B cell (primary cell): ENCODE measurements around the gene G0S2. TPM values are rescaled to one million over a fixed set of nuclear protein-coding genes. Genes with fewer than 3 reads are reported as not detected.

Experiments used
- ATAC-seq: fragments of 200-7000 bp; cut with Tn5 transposase; one replicate; pipeline ENCODE4 v1.10.0; 2021; ENCODE audit warnings: low read depth, mild to moderate bottlenecking, moderate number of reproducible peaks, moderate library complexity
- CTCF ChIA-PET: fragments of 350-600 bp; sonication (Branson Sonifier 250); formaldehyde crosslinking; loops from one replicate; lab custom pipeline; 2021; ENCODE audit warnings: antibody characterized with exemption, inconsistent platforms; lab: Charles Lee
- POLR2A ChIA-PET: fragments of 350-600 bp; sonication (Branson Sonifier 250); formaldehyde crosslinking; loops from one replicate; lab custom pipeline; 2021; ENCODE audit warnings: antibody characterized with exemption; lab: Charles Lee
- DNase-seq: peaks from one replicate; pipeline ENCODE4 v3.0.0; 2013
- H2AFZ ChIP-seq: 2 replicates; pipeline ENCODE4 v1.6.1; 2012; ENCODE audit warnings: mild to moderate bottlenecking, low read depth, low read length; ENCODE audit not compliant: insufficient read depth, poor library complexity, severe bottlenecking
- H3K27ac ChIP-seq, 2 donors: 1 replicate in 1 of 2; 2 replicates in 1 of 2; pipeline ENCODE4 v1.5.1; 2012 to 2013; ENCODE audit warnings: low read length in 2 of 2, mild to moderate bottlenecking in 2 of 2, moderate library complexity in 1 of 2
- H3K27me3 ChIP-seq, 4 experiments: fragments of 200-600 bp in 1 of 4; sonication (generic) in 1 of 4; replicated peaks in 1 of 4; 1 replicate in 2 of 4; 2 replicates in 2 of 4; pipeline versions ENCODE4 v1.6.1 to v1.7.0; 2013 to 2016; ENCODE audit warnings: low read length in 3 of 4, mild to moderate bottlenecking in 2 of 4, mixed read lengths in 1 of 4, moderate library complexity in 1 of 4; ENCODE audit not compliant: insufficient read depth in 4 of 4, control insufficient read depth in 3 of 4; ENCODE audit errors: control extremely low read depth in 1 of 4
- H3K36me3 ChIP-seq, 2 experiments: replicated peaks in 1 of 2; 1 replicate in 1 of 2; 2 replicates in 1 of 2; pipeline versions ENCODE4 v1.6.1 to v1.7.1; 2013; ENCODE audit warnings: low read length in 1 of 2; ENCODE audit not compliant: insufficient read depth in 2 of 2, control insufficient read depth in 1 of 2; ENCODE audit errors: control extremely low read depth in 1 of 2, extremely low read depth in 1 of 2
- H3K4me1 ChIP-seq, 2 donors: fragments of 200-600 bp in 1 of 2; sonication (generic) in 1 of 2; 1 replicate in 1 of 2; 2 replicates in 1 of 2; pipeline versions ENCODE4 v1.5.1 to v1.6.1; 2013 to 2017; ENCODE audit warnings: low read length in 2 of 2; ENCODE audit not compliant: control insufficient read depth in 2 of 2, insufficient read depth in 2 of 2
- H3K4me2 ChIP-seq: replicated peaks from 2 replicates; pipeline ENCODE3; 2012; ENCODE audit warnings: mild to moderate bottlenecking, low read depth, low read length; ENCODE audit not compliant: poor library complexity, severe bottlenecking
- H3K4me3 ChIP-seq, 5 experiments: fragments of 200-600 bp in 1 of 5; sonication (generic) in 1 of 5; 1 replicate in 3 of 5; 2 replicates in 2 of 5; pipeline versions ENCODE4 v1.5.1 to v1.7.0; 2011 to 2016; ENCODE audit warnings: low read length in 4 of 5, mild to moderate bottlenecking in 4 of 5, low read depth in 2 of 5, control low read depth in 1 of 5, moderate library complexity in 1 of 5; ENCODE audit not compliant: insufficient read depth in 1 of 5; ENCODE audit errors: control extremely low read depth in 1 of 5, extremely low read depth in 1 of 5
- H3K79me2 ChIP-seq: fragments of 200-600 bp; sonication (generic); one replicate; pipeline ENCODE4 v1.6.0; 2016; ENCODE audit warnings: low read length; ENCODE audit not compliant: control insufficient read depth, insufficient read depth
- H3K9ac ChIP-seq: fragments of 200-600 bp; sonication (generic); 2 replicates; pipeline ENCODE4 v1.6.1; 2017; ENCODE audit warnings: mild to moderate bottlenecking, low read length, moderate library complexity
- H3K9me3 ChIP-seq, 3 donors: one replicate each; pipeline versions ENCODE4 v1.6.1 to v1.7.1; 2013; ENCODE audit warnings: low read length in 2 of 3; ENCODE audit not compliant: control insufficient read depth in 2 of 3, insufficient read depth in 1 of 3; ENCODE audit errors: control extremely low read depth in 1 of 3
- H4K20me1 ChIP-seq: 2 replicates; pipeline ENCODE4 v1.6.0; 2012; ENCODE audit warnings: mild to moderate bottlenecking, low read length; ENCODE audit not compliant: insufficient read depth, control insufficient read depth, poor library complexity, severe bottlenecking
- H3K27ac Mint-ChIP-seq: one replicate; pipeline ENCODE4 v1.8.0; 2021; ENCODE audit warnings: mixed read lengths
- H3K27me3 Mint-ChIP-seq: one replicate; pipeline ENCODE4 v1.8.0; 2021; ENCODE audit warnings: mixed read lengths
- H3K4me1 Mint-ChIP-seq: one replicate; pipeline ENCODE4 v1.8.0; 2021; ENCODE audit warnings: mixed read lengths
- H3K4me3 Mint-ChIP-seq: one replicate; pipeline ENCODE4 v1.8.0; 2021; ENCODE audit warnings: mixed read lengths
- H3K9me3 Mint-ChIP-seq: one replicate; pipeline ENCODE4 v1.8.0; 2022; ENCODE audit warnings: mixed read lengths; ENCODE audit not compliant: insufficient read depth
- CTCF ChIP-seq: fragments of 200-600 bp; IDR thresholded peaks from one replicate; pipeline ENCODE4 v1.8.0; 2022; ENCODE audit warnings: antibody characterized with exemption, mild to moderate bottlenecking
- EZH2 ChIP-seq: IDR thresholded peaks from 2 replicates; pipeline ENCODE4 v1.6.1; 2012; ENCODE audit warnings: borderline replicate concordance, low read depth, mild to moderate bottlenecking, moderate library complexity, low read length; ENCODE audit not compliant: insufficient read depth, poor library complexity, severe bottlenecking
- WGBS: methylation state at CpG from one replicate; pipeline ENCODE4 v1.1.5; 2013; ENCODE audit warnings: missing lambda C conversion rate; ENCODE audit not compliant: insufficient coverage; 5-methylcytosine and 5-hydroxymethylcytosine counted together
- intact Hi-C: fragments of 100-400 bp; cut with micrococcal nuclease; formaldehyde crosslinking; loops from one replicate; pipeline ENCODE4 v1.10.0; 2022
- polyA plus RNA-seq: library from polyadenylated mRNA; depleted of rRNA; stranded (reverse); fragments of >200 nt; gene quantifications from 2 replicates; pipeline ENCODE4 v1.2.3, GENCODE V29; 2012
- total RNA-seq, 2 donors: library from RNA; stranded (reverse); fragments of 120-200 nt in 1 of 2; gene quantifications; 1 replicate in 1 of 2; 2 replicates in 1 of 2; pipeline versions ENCODE4 v1.2.3 to v1.2.4, GENCODE V29; 2013 to 2022

The G0S2 gene
- total and polyA plus RNA-seq, 2 donors (not counting 1 experiment from before 2014, with no cell fraction given): 6.2 TPM; not detected in 1

- 57% methylated on average over 12 of the region's 16 CpGs for WGBS
- no peak overlapping the region for H3K4me2 ChIP-seq
- H3K27me3 Mint-ChIP-seq: peaks cover 9% of the 10 kb centered on the region
- DNase-seq (no peak), ATAC-seq (no peak)
- H3K36me3 ChIP-seq: no peaks in the 10 kb centered on the region
- ChIA-PET CTCF (interaction anchor here (0.6 to 1.2 kb wide), 5 partner anchors 13 to 61 kb away, joined by 3 to 7 read pairs (median 4); no protein-coding TSS in a partner anchor), POLR2A (no interaction called here)
- H3K27ac Mint-ChIP-seq: peak overlapping the region; percentile 2
- no peaks in the 10 kb centered on the region for H4K20me1 ChIP-seq
- H3K4me3 Mint-ChIP-seq: no peak overlapping the region
- H2AFZ ChIP-seq: no peak overlapping the region
- no peaks in the 10 kb centered on the region for H3K9me3 Mint-ChIP-seq
- no peak overlapping the region for H3K27ac ChIP-seq
- H3K27me3 ChIP-seq: peaks cover 0 to 7% (median 2%) of the 10 kb centered on the region in 4 experiments
- no peak overlapping the region for H3K4me3 ChIP-seq
- H3K4me1 ChIP-seq: no peaks in the 10 kb centered on the region
- TF ChIP-seq CTCF: no peak
- TF ChIP-seq EZH2: no peak
- intact Hi-C loops: loop anchor here (1.0 kb wide), 3 partner anchors 50 to 66 kb away; no protein-coding TSS in a partner anchor
- peaks cover 3% of the 10 kb centered on the region for H3K4me1 Mint-ChIP-seq
- H3K79me2 ChIP-seq: no peaks in the 10 kb centered on the region
- no peak overlapping the region for H3K9ac ChIP-seq
- no peaks in the 10 kb centered on the region for H3K9me3 ChIP-seq
Observed at GRCh38 chr1:209627027-209627731, 48.0 kb upstream of the G0S2 start.

- Mint-ChIP-seq H3K27ac (peak overlapping the region; percentile 2), H3K9me3 (no peaks in the 10 kb centered on the region), H3K27me3 (peaks cover 9% of the 10 kb centered on the region), H3K4me1 (peaks cover 3% of the 10 kb centered on the region), H3K4me3 (no peak overlapping the region)
- Histone ChIP-seq H3K9ac (no peak overlapping the region), H3K4me2 (no peak overlapping the region), H3K4me1 (no peaks in the 10 kb centered on the region), H4K20me1 (no peaks in the 10 kb centered on the region), H3K27me3 (peaks cover 0 to 7% (median 2%) of the 10 kb centered on the region in 4 experiments), H3K27ac (no peak overlapping the region), H3K79me2 (no peaks in the 10 kb centered on the region), H3K9me3 (no peaks in the 10 kb centered on the region), H3K36me3 (no peaks in the 10 kb centered on the region), H3K4me3 (no peak overlapping the region), H2AFZ (no peak overlapping the region)
- ChIA-PET CTCF (interaction anchor here (0.6 to 1.2 kb wide), 5 partner anchors 14 to 62 kb away, joined by 3 to 7 read pairs (median 4); no protein-coding TSS in a partner anchor), POLR2A (no interaction called here)
- peak; percentile 96 for TF ChIP-seq CTCF
- TF ChIP-seq EZH2: no peak
- WGBS: 42% methylated on average over 16 of the region's 16 CpGs
- ATAC-seq (peak; percentile 84), DNase-seq (peak; percentile 69)
- intact Hi-C loops: loop anchor here (1.0 kb wide), 3 partner anchors 50 to 66 kb away; no protein-coding TSS in a partner anchor
Observed at GRCh38 chr1:209627732-209628196, 47.4 kb upstream of the G0S2 start.
